ENCODE results near the gene UPK3A. TPM values are rescaled to one million over a fixed set of nuclear protein-coding genes. Genes with fewer than 3 reads are reported as not detected.

UPK3A gene
- total RNA-seq, 4 donors from 2014 or later: 0.79 TPM; not detected in 3

- in situ Hi-C loops (cut with MboI; ENCODE audit: low pct_ligation_motif_present in 1 of 4, low pct_unique_long_range_greater_than_20kb in 1 of 4, low sequenced_read_pairs in 3 of 4): loop anchor here in 1 of 4 donors (10.0 kb wide), 1 partner anchor 64 kb away; no protein-coding TSS in a partner anchor
- no peaks in the 10 kb centered on the region for H3K9me3 ChIP-seq
These were observed 44.2 kb downstream of the UPK3A start for GRCh38 chr22:45328822-45329529.

GRCh38 chr22:45329530-45329936 lies 44.8 kb downstream of the UPK3A start:
- whole genome bisulfite sequencing, 2 donors (ENCODE audit: low coverage in 1 of 2): 79% methylated on average over 12 of the region's 12 CpGs; no CpG with 5 or more reads in 1 of the 2 donors
- peaks cover 0 to 43% (median 15%) of the 10 kb centered on the region in 4 donors for H3K36me3 ChIP-seq
- no peaks in the 10 kb centered on the region for H3K4me1 ChIP-seq
- in situ Hi-C loops (cut with MboI; ENCODE audit: low pct_ligation_motif_present in 1 of 4, low pct_unique_long_range_greater_than_20kb in 1 of 4, low sequenced_read_pairs in 3 of 4) (loop anchor here in 1 of 4 donors (10.0 kb wide), 1 partner anchor 65 kb away; no protein-coding TSS in a partner anchor), intact Hi-C loops (cut with DNase I; ENCODE audit: low total_unique reads) (no loop called here)
- no peaks in the 10 kb centered on the region for H3K27me3 ChIP-seq
- DNase-seq: no peak
- H3K9me3 ChIP-seq: no peaks in the 10 kb centered on the region
- no peak overlapping the region for H3K27ac ChIP-seq
- TF ChIP-seq CTCF (IDR thresholded peaks at IDR 0.05) (no peak), EP300 (IDR thresholded peaks at IDR 0.05; ENCODE audit: low read depth) (no peak), POLR2A (IDR thresholded peaks at IDR 0.05) (no peak), POLR2AphosphoS5 (IDR thresholded peaks at IDR 0.05) (peak in 1 of 3 donors; percentile 23)
- H3K4me3 ChIP-seq: no peak overlapping the region

More at GRCh38 chr22:45328822-45329529, 44.2 kb downstream of the UPK3A start:
- intact Hi-C loops (cut with DNase I; ENCODE audit: low total_unique reads): no loop called here
- Histone ChIP-seq H3K4me1 (no peaks in the 10 kb centered on the region), H3K27ac (no peak overlapping the region), H3K27me3 (no peaks in the 10 kb centered on the region), H3K4me3 (no peak overlapping the region), H3K36me3 (peaks cover 0 to 46% (median 15%) of the 10 kb centered on the region in 4 donors)
- 69 to 86% methylated on average over 4 to 8 of the region's 8 CpGs for WGBS, 2 donors (ENCODE audit: low coverage in 1 of 2)
- DNase-seq: no peak
- TF ChIP-seq EP300 (IDR thresholded peaks at IDR 0.05; ENCODE audit: low read depth): no peak
- no peak for TF ChIP-seq POLR2AphosphoS5 (IDR thresholded peaks at IDR 0.05)
- no peak for TF ChIP-seq POLR2A (IDR thresholded peaks at IDR 0.05)
- TF ChIP-seq CTCF (IDR thresholded peaks at IDR 0.05): no peak

- Histone ChIP-seq H3K4me1 (no peaks in the 10 kb centered on the region), H3K9me3 (no peaks in the 10 kb centered on the region), H3K36me3 (peaks cover 0 to 43% (median 20%) of the 10 kb centered on the region in 4 donors), H3K4me3 (no peak overlapping the region), H3K27me3 (no peaks in the 10 kb centered on the region), H3K27ac (no peak overlapping the region)
- DNase-seq: no peak
- WGBS, 2 donors (ENCODE audit: low coverage in 1 of 2): 95 to 97% methylated on average over 5 to 19 of the region's 19 CpGs
- intact Hi-C loops (cut with DNase I; ENCODE audit: low total_unique reads): no loop called here
- TF ChIP-seq CTCF (IDR thresholded peaks at IDR 0.05) (no peak), POLR2AphosphoS5 (IDR thresholded peaks at IDR 0.05) (no peak), EP300 (IDR thresholded peaks at IDR 0.05; ENCODE audit: low read depth) (no peak), POLR2A (IDR thresholded peaks at IDR 0.05) (no peak)
- in situ Hi-C loops (cut with MboI; ENCODE audit: low pct_ligation_motif_present in 1 of 4, low pct_unique_long_range_greater_than_20kb in 1 of 4, low sequenced_read_pairs in 3 of 4): no loop called here
These were observed 45.8 kb downstream of the UPK3A start for GRCh38 chr22:45330548-45330947.

- no peak for TF ChIP-seq CTCF (IDR thresholded peaks at IDR 0.05)
- TF ChIP-seq POLR2A (IDR thresholded peaks at IDR 0.05): no peak
- no peak for TF ChIP-seq POLR2AphosphoS5 (IDR thresholded peaks at IDR 0.05)
- TF ChIP-seq EP300 (IDR thresholded peaks at IDR 0.05; ENCODE audit: low read depth): no peak
- Histone ChIP-seq H3K27ac (no peak overlapping the region), H3K36me3 (peaks cover 0 to 41% (median 18%) of the 10 kb centered on the region in 4 donors), H3K4me3 (no peak overlapping the region), H3K27me3 (no peaks in the 10 kb centered on the region), H3K9me3 (no peaks in the 10 kb centered on the region), H3K4me1 (peaks cover 3 to 6% (median 3%) of the 10 kb centered on the region in 4 donors)
- intact Hi-C loops (cut with DNase I; ENCODE audit: low total_unique reads): no loop called here
- DNase-seq: no peak
- in situ Hi-C loops (cut with MboI; ENCODE audit: low pct_ligation_motif_present in 1 of 4, low pct_unique_long_range_greater_than_20kb in 1 of 4, low sequenced_read_pairs in 3 of 4): no loop called here
- 93 to 95% methylated on average over 2 to 9 of the region's 9 CpGs for WGBS, 2 donors (ENCODE audit: low coverage in 1 of 2)
These were observed 46.7 kb downstream of the UPK3A start for GRCh38 chr22:45331486-45331885.
